ENCODE measurements around the gene ANO1.

DNA sequence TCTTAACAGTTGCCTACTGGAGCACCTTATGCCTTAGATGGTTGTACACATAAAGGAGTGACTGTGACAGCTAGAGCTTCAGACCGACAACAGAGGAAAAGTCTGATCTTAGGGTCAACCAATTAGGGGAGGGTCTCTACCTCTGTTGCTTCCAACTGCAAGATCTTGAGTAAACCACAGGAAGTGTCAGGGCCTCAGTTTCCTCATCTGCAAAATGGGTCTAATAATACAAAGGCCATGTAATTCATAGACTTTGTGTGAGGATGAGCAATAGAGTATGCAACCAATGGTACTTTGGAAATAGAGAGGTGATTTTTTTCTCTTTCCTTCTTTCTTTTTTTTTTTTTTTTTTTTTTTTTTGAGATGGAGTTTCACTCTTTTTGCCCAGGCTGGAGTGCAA, 16.4 kb upstream of the ANO1 start:
- TF ChIP-seq, protein P1, sequence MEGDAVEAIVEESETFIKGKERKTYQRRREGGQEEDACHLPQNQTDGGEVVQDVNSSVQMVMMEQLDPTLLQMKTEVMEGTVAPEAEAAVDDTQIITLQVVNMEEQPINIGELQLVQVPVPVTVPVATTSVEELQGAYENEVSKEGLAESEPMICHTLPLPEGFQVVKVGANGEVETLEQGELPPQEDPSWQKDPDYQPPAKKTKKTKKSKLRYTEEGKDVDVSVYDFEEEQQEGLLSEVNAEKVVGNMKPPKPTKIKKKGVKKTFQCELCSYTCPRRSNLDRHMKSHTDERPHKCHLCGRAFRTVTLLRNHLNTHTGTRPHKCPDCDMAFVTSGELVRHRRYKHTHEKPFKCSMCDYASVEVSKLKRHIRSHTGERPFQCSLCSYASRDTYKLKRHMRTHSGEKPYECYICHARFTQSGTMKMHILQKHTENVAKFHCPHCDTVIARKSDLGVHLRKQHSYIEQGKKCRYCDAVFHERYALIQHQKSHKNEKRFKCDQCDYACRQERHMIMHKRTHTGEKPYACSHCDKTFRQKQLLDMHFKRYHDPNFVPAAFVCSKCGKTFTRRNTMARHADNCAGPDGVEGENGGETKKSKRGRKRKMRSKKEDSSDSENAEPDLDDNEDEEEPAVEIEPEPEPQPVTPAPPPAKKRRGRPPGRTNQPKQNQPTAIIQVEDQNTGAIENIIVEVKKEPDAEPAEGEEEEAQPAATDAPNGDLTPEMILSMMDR (conservative IDR thresholded peaks at IDR 0.05), result no peak
- no peak for TF ChIP-seq ZFX (IDR thresholded peaks at IDR 0.05)
